Activated naive CD4-positive, alpha-beta T cell treated with anti-CD3 and anti-CD28 coated beads, Interleukin-2, amount 50 U/mL, for 24 hours (primary cell): ENCODE measurements around the gene NEK5.

ENCODE experiments used
- H3K27ac Mint-ChIP-seq: one replicate; pipeline ENCODE4 v1.8.0; 2021; ENCODE audit warnings: mild to moderate bottlenecking, mixed read lengths
- H3K27me3 Mint-ChIP-seq: one replicate; pipeline ENCODE4 v1.8.0; 2021; ENCODE audit warnings: mixed read lengths
- H3K36me3 Mint-ChIP-seq: one replicate; pipeline ENCODE4 v1.8.0; 2021; ENCODE audit warnings: mixed read lengths
- H3K4me1 Mint-ChIP-seq: one replicate; pipeline ENCODE4 v1.8.0; 2021; ENCODE audit warnings: mixed read lengths
- H3K4me3 Mint-ChIP-seq: one replicate; pipeline ENCODE4 v1.8.0; 2021; ENCODE audit warnings: mild to moderate bottlenecking, mixed read lengths
- H3K9me3 Mint-ChIP-seq: one replicate; pipeline ENCODE4 v1.8.0; 2021; ENCODE audit warnings: mixed read lengths

Gene NEK5

GRCh38 chr13:51998723-51999509, 130.0 kb downstream of the NEK5 start:
- Mint-ChIP-seq H3K9me3 (no peaks in the 10 kb centered on the region), H3K4me1 (no peaks in the 10 kb centered on the region), H3K36me3 (no peaks in the 10 kb centered on the region), H3K4me3 (no peak overlapping the region), H3K27me3 (no peaks in the 10 kb centered on the region), H3K27ac (no peak overlapping the region)

GRCh38 chr13:51997641-51998330, 131.1 kb downstream of the NEK5 start:
- no peaks in the 10 kb centered on the region for H3K9me3 Mint-ChIP-seq
- H3K27ac Mint-ChIP-seq, result no peak overlapping the region
- no peaks in the 10 kb centered on the region for H3K27me3 Mint-ChIP-seq
- no peaks in the 10 kb centered on the region for H3K36me3 Mint-ChIP-seq
- no peak overlapping the region for H3K4me3 Mint-ChIP-seq
- no peaks in the 10 kb centered on the region for H3K4me1 Mint-ChIP-seq

GRCh38 chr13:51997186-51997585, 131.7 kb downstream of the NEK5 start:
- Mint-ChIP-seq H3K4me3 (no peak overlapping the region), H3K27ac (no peak overlapping the region), H3K9me3 (no peaks in the 10 kb centered on the region), H3K27me3 (no peaks in the 10 kb centered on the region), H3K4me1 (no peaks in the 10 kb centered on the region), H3K36me3 (no peaks in the 10 kb centered on the region)

GRCh38 chr13:51996641-51997040, 132.2 kb downstream of the NEK5 start:
- Mint-ChIP-seq H3K9me3 (no peaks in the 10 kb centered on the region), H3K4me1 (no peaks in the 10 kb centered on the region), H3K27me3 (no peaks in the 10 kb centered on the region)

GRCh38 chr13:51995677-51996551, 133.0 kb downstream of the NEK5 start:
- no peak overlapping the region for H3K4me3 Mint-ChIP-seq
- H3K9me3 Mint-ChIP-seq, result no peaks in the 10 kb centered on the region
- no peaks in the 10 kb centered on the region for H3K4me1 Mint-ChIP-seq
- peaks cover 1% of the 10 kb centered on the region for H3K27me3 Mint-ChIP-seq
- H3K27ac Mint-ChIP-seq, result no peak overlapping the region
- H3K36me3 Mint-ChIP-seq, result peaks cover 1% of the 10 kb centered on the region

More at GRCh38 chr13:51996641-51997040, 132.2 kb downstream of the NEK5 start:
- Mint-ChIP-seq H3K4me3 (no peak overlapping the region), H3K36me3 (no peaks in the 10 kb centered on the region), H3K27ac (no peak overlapping the region)

- Mint-ChIP-seq H3K4me1 (no peaks in the 10 kb centered on the region), H3K4me3 (no peak overlapping the region), H3K27ac (no peak overlapping the region), H3K9me3 (no peaks in the 10 kb centered on the region), H3K36me3 (peaks cover 1% of the 10 kb centered on the region), H3K27me3 (peaks cover 1% of the 10 kb centered on the region)
Observed at GRCh38 chr13:51993713-51994112, 135.2 kb downstream of the NEK5 start.

GRCh38 chr13:51988988-51989618, 139.8 kb downstream of the NEK5 start:
- Mint-ChIP-seq H3K9me3 (peaks cover 2% of the 10 kb centered on the region), H3K4me3 (no peak overlapping the region), H3K36me3 (peaks cover 1% of the 10 kb centered on the region), H3K27ac (no peak overlapping the region), H3K4me1 (no peaks in the 10 kb centered on the region), H3K27me3 (peaks cover 1% of the 10 kb centered on the region)
